HG03103 (cell line): ENCODE measurements around the gene CUX1.
"Not testable (repeated sequence)": the region's sequence is repeated elsewhere in the genome, so short reads cannot be mapped to it uniquely, and the experiment has no call there.

Source experiments
- ATAC-seq: cut with Tn5 transposase; IDR thresholded peaks from one replicate; pipeline ENCODE4 v1.9.1; 2021; ENCODE audit warnings: low read depth; ENCODE audit not compliant: unreplicated experiment

CUX1 gene

GRCh38 chr7:102327183-102327582 lies 509.8 kb downstream of the CUX1 start:
- ATAC-seq, result not testable (repeated sequence)

GRCh38 chr7:102328863-102329262 lies 511.4 kb downstream of the CUX1 start:
- ATAC-seq, result not testable (repeated sequence)

- not testable (repeated sequence) for ATAC-seq
Observed at GRCh38 chr7:102329366-102329765, 511.9 kb downstream of the CUX1 start.

GRCh38 chr7:102330666-102331460 lies 513.4 kb downstream of the CUX1 start:
- not testable (repeated sequence) for ATAC-seq
